A549 (cell line): ENCODE results near the gene PPP1R1B.

Source experiments
- BHLHE40 ChIP-seq: IDR thresholded peaks from 2 replicates; pipeline ENCODE4 v1.6.1; 2012; ENCODE audit warnings: low read depth, low read length, inconsistent platforms
- CEBPB ChIP-seq, 2 experiments: fragments of >200 bp in 1 of 2; sonication (Bioruptor Twin) in 1 of 2; formaldehyde crosslinking in 1 of 2; IDR thresholded peaks; 2 replicates each; pipeline ENCODE4 v1.6.1; 2012 to 2016
- CTCF ChIP-seq: fragments of >200 bp; sonication (Bioruptor Twin); formaldehyde crosslinking; IDR thresholded peaks from 3 replicates; pipeline ENCODE4 v1.5.1; 2016
- EP300 ChIP-seq, 2 experiments: fragments of >200 bp; sonication (Bioruptor Twin); formaldehyde crosslinking; IDR thresholded peaks; 2 replicates in 1 of 2; 3 replicates in 1 of 2; pipeline ENCODE4 v1.6.1; 2016 to 2017
- HDAC2 ChIP-seq: fragments of 200-600 bp; sonication (generic); IDR thresholded peaks from 2 replicates; pipeline ENCODE4 v1.6.1; 2016
- HMGXB4 ChIP-seq: fragments of 250-450 bp; sonication (Bioruptor Pico); IDR thresholded peaks from 2 replicates; pipeline ENCODE4 v1.5.0; 2021; ENCODE audit warnings: mild to moderate bottlenecking, moderate library complexity, borderline replicate concordance
- KDM5A ChIP-seq: fragments of 200-600 bp; sonication (generic); IDR thresholded peaks from 2 replicates; pipeline ENCODE4 v1.6.1; 2016; ENCODE audit warnings: antibody characterized with exemption, mild to moderate bottlenecking
- MAFK ChIP-seq: fragments of 450-650 bp; IDR thresholded peaks from 2 replicates; pipeline ENCODE4 v1.6.1; 2014; ENCODE audit not compliant: partially characterized antibody
- MAZ ChIP-seq: fragments of 150-350 bp; IDR thresholded peaks from 2 replicates; pipeline ENCODE4 v1.6.1; 2014; ENCODE audit warnings: antibody characterized with exemption, low read depth, low read length, borderline replicate concordance
- POLR2A ChIP-seq: IDR thresholded peaks from 2 replicates; pipeline ENCODE4 v1.6.1; 2012; ENCODE audit warnings: mild to moderate bottlenecking, low read length
- RAD21 ChIP-seq, 2 experiments: fragments of >200 bp in 1 of 2; sonication (Bioruptor Twin) in 1 of 2; formaldehyde crosslinking in 1 of 2; IDR thresholded peaks in 1 of 2; conservative IDR thresholded peaks in 1 of 2; 2 replicates in 1 of 2; 3 replicates in 1 of 2; pipeline ENCODE4 v1.6.1; 2012 to 2018; ENCODE audit warnings: inconsistent platforms in 1 of 2
- RCOR1 ChIP-seq: fragments of 150-350 bp; IDR thresholded peaks from 2 replicates; pipeline ENCODE4 v1.6.1; 2014; ENCODE audit warnings: antibody characterized with exemption, low read length, low read depth
- TP53 ChIP-seq: fragments of 250-450 bp; sonication (Bioruptor Pico); IDR thresholded peaks from 2 replicates; pipeline ENCODE4 v1.5.0; 2021; ENCODE audit warnings: mild to moderate bottlenecking, moderate library complexity
- USF2 ChIP-seq: fragments of 450-650 bp; IDR thresholded peaks from 2 replicates; pipeline ENCODE4 v1.6.1; 2014; ENCODE audit warnings: antibody characterized with exemption

GRCh38 chr17:39653662-39654331, 27.0 kb downstream of the PPP1R1B start:
- TF ChIP-seq CTCF, result peak; percentile 90
- TF ChIP-seq MAFK, result no peak
- no peak for TF ChIP-seq BHLHE40
- TF ChIP-seq USF2, result no peak
- no peak for TF ChIP-seq HMGXB4 (CRISPR knock-in tag)
- no peak for TF ChIP-seq TP53 (CRISPR knock-in tag)
- no peak for TF ChIP-seq HDAC2
- TF ChIP-seq CEBPB (IDR thresholded peaks at IDR 0.05), result no peak
- no peak for TF ChIP-seq POLR2A
- TF ChIP-seq RCOR1, result no peak
- TF ChIP-seq KDM5A, result no peak
- peak; percentile 28 to 41; a peak in 3 of 5 replicates for TF ChIP-seq RAD21 (conservative IDR thresholded peaks at IDR 0.05 in 1 of 2, IDR thresholded peaks at IDR 0.05 in 1 of 2)
- TF ChIP-seq EP300 (IDR thresholded peaks at IDR 0.05), result no peak
- TF ChIP-seq MAZ, result peak; percentile 72; the same call in 1 of the 2 replicates
